NCI-H1694 treated with DMSO at 0.1 percent for 48 hours (cell line): ENCODE data around the gene HNRNPA3.
"Not testable (repeated sequence)": the region's sequence is repeated elsewhere in the genome, so short reads cannot be mapped to it uniquely, and the experiment has no call there.

Experiments
- DNase-seq: peaks from one replicate; lab custom pipeline; 2025; lab: John Stamatoyannopoulos, UW

The HNRNPA3 gene

DNA sequence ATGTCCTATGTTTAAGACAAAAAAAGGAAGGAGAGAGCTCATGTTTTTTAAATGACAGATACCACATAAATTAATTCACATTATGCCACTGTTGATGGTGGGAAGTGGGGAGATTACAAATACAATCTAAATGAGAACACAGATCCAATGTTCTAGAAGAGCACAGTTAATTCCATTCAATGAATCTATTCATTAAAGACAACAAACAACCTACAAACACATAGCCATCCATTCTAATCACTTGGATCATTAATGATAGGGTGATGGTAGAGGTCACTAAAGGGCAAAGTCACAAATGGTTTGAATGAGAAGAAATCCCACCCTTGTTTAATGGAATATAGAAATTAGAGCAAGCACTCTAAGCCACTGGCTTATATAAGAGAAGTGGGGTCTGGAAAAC is 21.7 kb downstream of the HNRNPA3 start:
- no peak for DNase-seq

GRCh38 chr2:177235855-177236437 is 23.4 kb downstream of the HNRNPA3 start:
- DNase-seq: no peak

- DNase-seq: no peak
Measured at GRCh38 chr2:177237932-177238331, 25.3 kb downstream of the HNRNPA3 start.

- no peak for DNase-seq
Measured at GRCh38 chr2:177239053-177239452, 26.5 kb downstream of the HNRNPA3 start.

DNA sequence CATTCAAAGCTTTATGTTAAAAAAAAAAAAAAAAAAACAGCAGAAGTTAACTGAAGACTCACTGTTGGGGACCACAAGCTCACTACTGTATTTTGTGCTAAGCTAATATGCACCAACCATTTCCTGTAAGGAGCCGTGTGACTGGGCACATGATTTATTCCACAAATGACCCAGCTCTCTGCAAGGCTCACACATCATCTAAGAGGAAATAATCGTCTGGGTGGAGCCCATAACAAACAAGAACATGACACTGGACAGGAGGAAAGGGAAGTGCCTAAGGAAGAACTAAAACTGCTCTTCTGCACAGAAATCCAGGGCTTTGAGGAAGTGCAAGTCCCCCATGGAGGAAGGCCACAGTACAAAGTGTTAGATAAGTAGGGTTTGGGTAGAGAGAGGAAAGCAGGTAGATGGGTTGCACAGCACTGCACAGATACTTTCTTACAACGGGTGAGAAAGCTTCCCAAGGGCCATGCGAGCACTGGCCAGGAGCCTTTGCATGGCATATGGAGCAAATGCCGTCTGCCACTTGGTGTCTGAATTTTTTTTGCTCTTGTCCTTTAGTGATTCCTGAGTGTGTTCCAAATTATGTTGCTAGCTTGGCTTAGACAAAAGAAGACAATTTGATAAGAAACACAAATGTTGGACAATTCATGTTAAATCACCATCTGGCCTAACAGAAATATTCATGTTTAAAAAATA is 27.5 kb downstream of the HNRNPA3 start:
- DNase-seq: no peak

DNA sequence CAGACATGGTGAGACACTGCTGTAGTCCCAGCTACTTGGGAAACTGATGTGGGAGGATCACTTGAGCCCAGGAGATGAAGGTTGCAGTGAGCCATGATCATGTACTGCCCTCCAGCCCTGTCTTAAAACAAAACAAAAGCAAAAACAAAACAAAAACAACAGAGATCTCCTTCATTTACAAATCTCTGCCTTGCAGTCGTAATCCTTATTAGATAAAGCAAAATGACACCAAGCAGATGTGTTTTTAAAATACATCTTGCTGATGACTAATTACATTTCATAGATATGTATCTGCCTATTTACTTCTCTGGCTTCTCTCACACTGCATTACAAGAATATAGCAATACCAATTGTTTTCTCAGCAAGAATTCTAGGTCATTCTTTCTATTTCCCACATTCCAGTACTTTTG is 29.1 kb downstream of the HNRNPA3 start:
- no peak for DNase-seq

DNA sequence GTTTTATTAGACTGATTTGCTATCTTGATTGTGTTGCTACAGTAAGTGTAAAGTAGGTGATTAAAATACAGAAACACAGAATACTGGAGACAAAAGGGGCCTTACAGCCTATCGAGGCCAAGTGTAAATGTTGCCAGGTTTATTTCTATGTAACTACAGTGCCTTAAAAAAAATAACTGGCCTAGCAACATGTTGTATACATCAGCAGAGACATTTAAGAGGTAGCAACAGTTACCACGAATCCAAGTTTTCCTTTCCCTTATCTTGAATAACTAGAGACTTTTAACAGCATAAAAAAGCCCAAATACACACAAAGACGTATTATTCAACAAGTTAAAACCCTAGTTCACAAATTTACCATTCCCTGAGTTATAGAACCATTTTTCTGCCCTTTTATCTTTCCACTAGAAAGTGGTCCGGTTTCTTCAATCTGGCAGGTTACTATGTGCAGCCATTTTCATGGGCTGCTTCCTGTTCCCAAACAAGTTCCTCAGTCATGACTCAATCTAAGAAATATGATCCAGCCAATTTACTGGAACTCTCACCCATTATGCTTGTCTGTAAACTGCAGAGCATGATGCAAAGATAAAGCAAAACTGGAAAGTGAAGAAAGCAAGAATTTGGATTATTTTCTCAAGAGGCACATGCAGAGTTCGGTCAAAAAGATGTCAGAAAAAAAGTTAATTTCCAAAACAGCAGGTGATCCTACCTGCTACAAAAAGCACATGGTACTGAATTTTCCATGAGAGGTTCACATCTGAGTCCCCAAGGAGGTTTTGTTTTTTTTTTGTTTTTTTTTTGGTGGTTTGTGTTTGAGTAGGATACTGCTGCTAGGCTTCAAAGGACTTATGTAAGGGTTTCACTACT is 29.8 kb downstream of the HNRNPA3 start:
- no peak for DNase-seq

DNA sequence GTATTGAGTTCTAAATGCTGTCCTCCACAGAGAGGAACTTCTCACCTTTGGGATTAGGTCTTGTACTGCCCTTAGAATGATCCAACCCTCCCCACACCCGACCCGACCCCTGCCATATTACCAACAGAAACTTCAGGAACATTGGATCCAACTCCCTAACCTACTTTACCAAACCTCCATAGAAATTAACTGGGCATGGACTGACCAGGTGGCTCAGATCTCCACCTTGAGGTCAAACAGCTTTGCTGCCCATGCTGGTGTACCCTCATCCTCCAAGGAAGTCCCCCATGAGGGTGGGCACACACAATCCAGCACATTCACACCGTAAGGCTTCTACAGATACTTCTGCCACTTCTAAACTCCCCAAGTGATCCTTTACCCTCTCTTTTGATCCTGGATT is 30.5 kb downstream of the HNRNPA3 start:
- no peak for DNase-seq

GRCh38 chr2:177243476-177243875 is 30.9 kb downstream of the HNRNPA3 start:
- DNase-seq: no peak

DNA sequence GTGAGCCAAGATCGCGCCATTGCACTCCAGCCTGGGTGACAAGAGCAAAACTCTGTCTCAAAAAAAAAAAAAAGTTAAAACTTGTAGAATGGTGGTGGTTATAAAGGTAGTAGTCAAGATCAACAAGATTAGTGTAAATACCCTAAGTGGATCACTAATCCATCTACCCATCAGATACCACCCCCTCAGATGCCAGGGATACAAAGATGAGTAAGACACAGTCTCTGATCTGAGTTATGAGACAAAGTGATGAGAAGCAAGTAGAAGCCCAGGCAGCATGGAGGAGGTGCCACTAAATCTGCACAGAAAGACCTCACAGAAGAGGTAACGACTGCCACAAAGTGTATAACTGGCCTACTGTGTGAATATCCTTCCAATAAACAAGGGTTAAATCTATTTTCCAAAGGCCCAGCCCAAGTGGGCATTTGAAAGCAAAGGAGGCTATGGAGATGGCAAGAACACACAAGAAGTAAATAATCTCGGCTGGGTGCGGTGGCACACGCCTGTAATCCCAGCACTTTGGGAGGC is 31.7 kb downstream of the HNRNPA3 start:
- no peak for DNase-seq

DNA sequence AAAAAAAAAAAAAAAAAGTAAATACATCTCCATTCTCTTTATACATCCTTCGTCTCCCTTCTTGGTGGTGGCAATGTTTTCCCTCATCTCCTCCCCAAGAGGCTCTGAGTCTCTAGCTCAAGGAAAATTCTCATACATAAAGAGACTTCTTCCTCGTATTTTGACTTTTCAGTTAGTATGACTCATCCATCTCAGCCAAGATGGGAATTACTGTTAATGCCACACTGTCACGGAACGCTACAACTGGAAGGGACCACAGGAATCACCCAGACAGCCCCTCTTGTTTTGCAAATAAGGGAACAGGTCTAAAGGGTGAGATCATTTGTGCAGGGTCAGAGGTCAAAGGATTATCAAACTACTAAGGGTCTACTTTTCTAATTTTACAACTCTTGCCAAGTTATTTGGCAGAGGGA is 32.4 kb downstream of the HNRNPA3 start:
- DNase-seq: no peak

GRCh38 chr2:177246000-177246399 is 33.4 kb downstream of the HNRNPA3 start:
- DNase-seq: no peak

GRCh38 chr2:177246523-177247030 is 34.0 kb downstream of the HNRNPA3 start:
- not testable (repeated sequence) for DNase-seq

DNA sequence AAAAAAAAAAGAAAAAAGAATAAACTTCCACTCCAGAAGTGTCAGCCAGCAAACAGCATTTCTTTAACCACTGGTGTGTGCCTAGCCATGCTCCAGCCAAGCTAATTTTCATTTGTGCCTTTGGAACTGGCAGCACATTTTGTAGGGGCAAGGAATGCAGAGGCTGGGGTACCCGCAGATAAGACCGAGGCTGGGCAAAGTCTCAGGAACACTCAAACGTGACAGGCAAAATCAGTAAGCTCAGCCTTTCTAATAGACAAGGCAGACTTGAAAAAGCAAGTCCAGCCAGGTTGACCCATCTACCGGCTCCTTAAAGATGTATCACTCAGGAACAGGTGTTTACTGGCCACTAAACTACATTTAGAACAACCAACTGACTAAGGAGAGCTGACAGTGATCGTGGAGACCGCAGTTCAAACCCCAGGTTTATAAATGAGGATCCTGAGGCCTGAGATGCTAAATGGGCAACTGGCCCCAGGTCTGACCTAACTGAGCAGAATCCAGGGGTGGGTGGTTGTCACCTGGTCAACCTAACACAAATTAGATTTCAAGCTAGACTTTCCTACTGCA is 35.2 kb downstream of the HNRNPA3 start:
- DNase-seq: no peak

DNA sequence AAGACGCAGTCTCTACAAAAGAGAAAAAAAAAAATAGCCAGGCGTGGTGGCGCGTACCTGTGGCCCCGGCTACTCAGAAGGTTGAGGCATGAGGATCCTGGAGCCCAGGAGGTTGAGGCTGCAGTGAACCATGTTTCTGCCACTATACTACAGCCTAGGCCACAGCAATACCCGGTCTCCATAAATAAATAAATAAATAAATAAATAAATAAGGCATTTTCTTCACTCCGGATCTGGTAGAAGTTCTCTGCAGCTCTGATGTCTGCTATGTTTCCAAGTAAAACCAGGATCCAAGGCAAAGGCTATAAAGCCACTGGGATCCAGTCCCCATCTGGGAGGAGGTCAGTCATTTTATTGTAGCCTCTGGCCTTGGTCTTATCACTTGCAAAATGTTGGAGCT is 36.4 kb downstream of the HNRNPA3 start:
- DNase-seq: no peak

DNA sequence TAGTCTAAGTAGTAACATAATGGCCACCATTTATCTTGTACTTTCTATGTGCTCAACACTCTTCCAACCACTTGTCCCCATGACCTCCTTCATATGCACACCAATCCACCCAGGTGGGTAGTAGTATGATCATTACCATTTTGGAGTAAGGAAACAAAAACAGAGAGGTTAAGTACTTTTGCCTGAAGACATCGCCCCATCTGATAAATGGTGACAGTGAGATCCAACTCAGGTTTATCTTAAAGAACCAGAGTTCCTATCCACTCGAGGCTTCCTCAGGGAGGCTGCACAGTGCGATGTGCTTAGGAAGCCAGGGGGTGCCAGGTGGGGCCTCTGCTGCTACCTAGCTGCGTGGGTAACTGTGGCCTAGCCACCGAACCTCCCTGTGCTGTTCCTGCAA is 37.9 kb downstream of the HNRNPA3 start:
- DNase-seq: no peak

GRCh38 chr2:177251165-177251542 is 38.6 kb downstream of the HNRNPA3 start:
- DNase-seq: no peak

DNA sequence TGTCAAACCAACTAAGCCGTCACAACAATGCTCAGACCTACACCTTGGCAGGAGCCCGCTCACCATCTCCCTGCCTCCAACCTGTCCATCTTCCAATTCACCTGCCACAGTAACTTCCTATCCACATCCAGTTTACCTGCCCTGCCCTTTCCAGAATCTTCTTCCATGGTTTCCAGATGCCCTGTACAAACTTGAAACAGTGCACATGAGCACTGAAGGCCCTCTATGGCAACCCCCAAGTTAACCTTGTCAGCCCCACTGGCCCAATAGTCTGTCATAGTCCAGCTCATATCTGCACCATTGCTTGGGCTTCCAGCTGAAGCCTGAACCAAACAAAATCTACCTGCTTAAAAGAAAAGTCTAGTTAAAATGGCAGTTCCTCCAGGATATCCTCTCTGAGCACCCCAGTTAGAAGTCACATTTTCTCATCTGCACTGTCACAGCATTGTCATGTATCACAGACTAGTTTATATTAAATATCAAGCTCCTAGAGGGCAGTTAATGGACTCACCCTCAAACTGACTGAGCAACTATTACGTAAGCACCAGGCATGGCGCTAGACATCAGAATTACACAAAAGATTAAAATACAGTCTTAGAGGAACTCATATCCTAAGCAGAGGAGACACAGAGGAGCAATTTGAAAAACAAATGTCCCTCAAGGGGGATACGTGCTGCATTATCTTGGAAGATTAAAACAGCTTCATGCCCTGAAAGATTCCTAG is 40.4 kb downstream of the HNRNPA3 start:
- DNase-seq: no peak

- no peak for DNase-seq
Measured at GRCh38 chr2:177253704-177254103, 41.1 kb downstream of the HNRNPA3 start.

DNA sequence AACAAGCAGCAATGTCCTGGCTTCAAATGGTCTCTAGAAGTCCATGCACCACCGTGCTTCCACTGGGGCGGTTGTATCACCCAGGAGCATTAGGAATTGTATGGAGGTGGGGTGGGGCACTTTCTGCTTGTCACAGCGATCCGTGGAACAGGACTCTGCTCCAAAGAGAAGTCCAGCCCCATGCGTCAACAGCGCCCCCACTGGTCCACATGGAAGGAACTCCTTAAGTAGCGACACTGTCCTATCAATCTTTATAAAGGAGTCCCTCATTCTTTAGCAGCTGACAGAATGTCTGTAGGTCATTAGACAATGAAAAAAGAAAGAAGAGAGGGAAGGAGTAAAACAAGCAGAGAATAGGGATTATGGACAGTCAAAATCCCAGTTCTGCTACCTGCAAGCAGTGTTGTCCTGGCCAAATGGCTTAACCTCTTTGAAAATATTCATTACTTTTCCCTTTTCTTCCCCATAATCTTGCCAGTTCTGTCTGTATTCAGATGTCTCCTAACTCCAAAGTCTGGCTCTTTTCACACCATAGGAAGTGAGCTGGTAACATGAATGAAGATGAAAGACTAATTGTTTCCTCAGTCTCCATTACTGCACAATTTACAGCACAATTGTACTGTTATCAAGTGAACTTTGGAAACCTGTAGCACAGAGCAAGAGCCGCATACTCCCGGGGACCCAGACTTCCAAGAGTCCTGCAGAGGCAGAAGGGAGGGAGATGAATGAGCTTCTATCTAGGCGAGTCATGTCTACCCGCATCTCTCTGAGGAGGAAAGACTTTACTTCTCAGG is 42.0 kb downstream of the HNRNPA3 start:
- DNase-seq: no peak

DNA sequence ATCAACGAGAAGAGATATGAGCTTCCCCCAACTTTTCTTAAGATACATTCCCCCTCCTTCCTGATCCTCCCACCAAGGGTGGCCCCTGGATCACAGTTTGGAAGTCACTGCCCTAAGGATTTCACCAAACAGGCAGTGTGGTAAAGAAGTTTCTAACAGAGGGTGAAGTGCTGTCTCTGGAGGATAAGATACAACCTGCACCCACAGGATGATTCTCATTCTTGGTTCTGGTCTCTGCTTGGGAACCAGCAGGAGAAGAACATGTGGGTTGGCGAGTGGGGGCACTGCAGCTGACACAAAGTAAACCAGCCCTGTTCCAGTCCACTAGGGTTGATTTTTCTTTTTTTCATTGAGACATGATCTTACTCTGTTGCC is 42.6 kb downstream of the HNRNPA3 start:
- DNase-seq: no peak
